CD14-positive monocyte (primary cell): ENCODE data around the gene SCD. TPM values are rescaled to one million over a fixed set of nuclear protein-coding genes. Genes with fewer than 3 reads are reported as not detected.

Experiments
- DNase-seq, 3 donors: peaks; one replicate each; pipeline ENCODE4 v3.0.0-alpha.2; 2011 to 2022
- H2AFZ ChIP-seq: 2 replicates; pipeline ENCODE4 v1.6.0; 2012; ENCODE audit warnings: mild to moderate bottlenecking, low read depth, low read length, inconsistent platforms; ENCODE audit not compliant: insufficient read depth, poor library complexity, severe bottlenecking
- H3K27ac ChIP-seq, 2 donors: 1 replicate in 1 of 2; 2 replicates in 1 of 2; pipeline ENCODE4 v1.5.1; 2012 to 2013; ENCODE audit warnings: low read length in 2 of 2, control low read depth in 1 of 2, inconsistent platforms in 1 of 2, low read depth in 1 of 2, mild to moderate bottlenecking in 1 of 2
- H3K27me3 ChIP-seq, 2 donors: one replicate each; pipeline versions ENCODE4 v1.6.0 to v1.6.1; 2011 to 2013; ENCODE audit warnings: low read length in 2 of 2; ENCODE audit not compliant: control insufficient read depth in 2 of 2, insufficient read depth in 2 of 2
- H3K36me3 ChIP-seq, 2 donors: replicated peaks in 1 of 2; 1 replicate in 1 of 2; 2 replicates in 1 of 2; pipeline versions ENCODE4 v1.5.1 to v1.6.1; 2012 to 2013; ENCODE audit warnings: low read length in 2 of 2, control low read depth in 1 of 2, inconsistent platforms in 1 of 2, mild to moderate bottlenecking in 1 of 2; ENCODE audit not compliant: insufficient read depth in 2 of 2, control insufficient read depth in 1 of 2
- H3K4me1 ChIP-seq, 2 donors: 1 replicate in 1 of 2; 2 replicates in 1 of 2; pipeline versions ENCODE4 v1.5.1 to v1.6.1; 2012 to 2013; ENCODE audit warnings: low read length in 2 of 2, control low read depth in 1 of 2, inconsistent platforms in 1 of 2, mild to moderate bottlenecking in 1 of 2, moderate library complexity in 1 of 2; ENCODE audit not compliant: insufficient read depth in 2 of 2, control insufficient read depth in 1 of 2
- H3K4me2 ChIP-seq: replicated peaks from 2 replicates; pipeline ENCODE3; 2012; ENCODE audit warnings: low read length, moderate library complexity, mild to moderate bottlenecking; ENCODE audit not compliant: poor library complexity, severe bottlenecking; ENCODE audit errors: extremely low read depth
- H3K4me3 ChIP-seq, 3 experiments: fragments of 200-600 bp in 1 of 3; sonication (generic) in 1 of 3; replicated peaks in 1 of 3; 1 replicate in 2 of 3; 2 replicates in 1 of 3; pipeline ENCODE4 v1.5.1; 2011 to 2013; ENCODE audit warnings: low read length in 3 of 3, mild to moderate bottlenecking in 3 of 3, control low read depth in 2 of 3, low read depth in 2 of 3, inconsistent platforms in 1 of 3, moderate library complexity in 1 of 3
- H3K79me2 ChIP-seq: 2 replicates; pipeline ENCODE4 v1.6.0; 2012; ENCODE audit warnings: mild to moderate bottlenecking, control low read depth, inconsistent platforms, low read length, moderate library complexity; ENCODE audit not compliant: insufficient read depth
- H3K9ac ChIP-seq: 2 replicates; pipeline ENCODE4 v1.6.0; 2017; ENCODE audit warnings: low read length, mild to moderate bottlenecking; ENCODE audit not compliant: insufficient read depth, poor library complexity, severe bottlenecking
- H3K9me3 ChIP-seq, 2 donors: replicated peaks in 1 of 2; 1 replicate in 1 of 2; 2 replicates in 1 of 2; pipeline versions ENCODE4 v1.5.1 to v1.6.1; 2012 to 2013; ENCODE audit warnings: low read length in 2 of 2, control low read depth in 1 of 2; ENCODE audit not compliant: control insufficient read depth in 1 of 2, insufficient read depth in 1 of 2
- H4K20me1 ChIP-seq: 2 replicates; pipeline ENCODE4 v1.6.0; 2012; ENCODE audit warnings: mild to moderate bottlenecking, low read length, control low read depth, moderate library complexity; ENCODE audit not compliant: insufficient read depth
- H3K27ac Mint-ChIP-seq, 7 donors: one replicate each; pipeline ENCODE4 v1.8.0; 2020; ENCODE audit warnings: mild to moderate bottlenecking in 7 of 7, mixed read lengths in 7 of 7, moderate library complexity in 6 of 7, inconsistent platforms in 2 of 7
- H3K27me3 Mint-ChIP-seq, 3 donors: one replicate each; pipeline ENCODE4 v1.8.0; 2021 to 2022; ENCODE audit warnings: low read depth in 3 of 3, mild to moderate bottlenecking in 3 of 3, mixed read lengths in 3 of 3, moderate library complexity in 3 of 3, inconsistent platforms in 1 of 3
- H3K36me3 Mint-ChIP-seq, 2 donors: one replicate each; pipeline ENCODE4 v1.8.0; 2020; ENCODE audit warnings: mixed read lengths in 2 of 2, inconsistent platforms in 1 of 2, mild to moderate bottlenecking in 1 of 2
- H3K4me1 Mint-ChIP-seq: one replicate; pipeline ENCODE4 v1.8.0; 2020; ENCODE audit warnings: mild to moderate bottlenecking, mixed read lengths
- H3K4me3 Mint-ChIP-seq, 2 donors: one replicate each; pipeline ENCODE4 v1.8.0; 2020; ENCODE audit warnings: mild to moderate bottlenecking in 2 of 2, mixed read lengths in 2 of 2, moderate library complexity in 1 of 2
- H3K9me3 Mint-ChIP-seq, 7 donors: one replicate each; pipeline ENCODE4 v1.8.0; 2020 to 2022; ENCODE audit warnings: mixed read lengths in 7 of 7, mild to moderate bottlenecking in 6 of 7, moderate library complexity in 6 of 7, inconsistent platforms in 2 of 7
- WGBS: methylation state at CpG from one replicate; pipeline ENCODE4 v1.1.5; 2013; ENCODE audit warnings: missing lambda C conversion rate; ENCODE audit not compliant: insufficient coverage; 5-methylcytosine and 5-hydroxymethylcytosine counted together
- intact Hi-C, 2 donors: fragments of 100-400 bp; cut with micrococcal nuclease; formaldehyde crosslinking; loops; one replicate each; pipeline versions ENCODE4 v1.15.0 to v1.15.1; 2023
- polyA plus RNA-seq, 3 donors: library from polyadenylated mRNA; depleted of rRNA in 1 of 3; unstranded in 2 of 3; stranded (reverse) in 1 of 3; fragments of 300-500 nt in 2 of 3; fragments of >200 nt in 1 of 3; fragmentation: Illumina TruSeq in 2 of 3; gene quantifications; 1 replicate in 2 of 3; 2 replicates in 1 of 3; pipeline ENCODE4 v1.2.3, GENCODE V29; 2012 to 2021
- TF ChIP-seq, protein P1 (sequence below): fragments of 200-600 bp; IDR thresholded peaks from one replicate; pipeline ENCODE4 v1.8.0; 2022; ENCODE audit warnings: antibody characterized with exemption, mild to moderate bottlenecking

SCD gene
- polyA plus RNA-seq, 3 donors, result 1.00 to 3.4 (median 1.0) TPM

GRCh38 chr10:100396605-100397004 lies 49.6 kb downstream of the SCD start:
- Histone ChIP-seq H3K27ac (no peak overlapping the region), H3K36me3 (no peaks in the 10 kb centered on the region), H3K27me3 (no peaks in the 10 kb centered on the region), H3K9me3 (no peaks in the 10 kb centered on the region), H2AFZ (no peak overlapping the region), H3K4me1 (no peaks in the 10 kb centered on the region), H3K4me3 (no peak overlapping the region), H3K9ac (no peak overlapping the region), H3K4me2 (no peak overlapping the region), H3K79me2 (no peaks in the 10 kb centered on the region), H4K20me1 (no peaks in the 10 kb centered on the region)
- TF ChIP-seq, protein P1, sequence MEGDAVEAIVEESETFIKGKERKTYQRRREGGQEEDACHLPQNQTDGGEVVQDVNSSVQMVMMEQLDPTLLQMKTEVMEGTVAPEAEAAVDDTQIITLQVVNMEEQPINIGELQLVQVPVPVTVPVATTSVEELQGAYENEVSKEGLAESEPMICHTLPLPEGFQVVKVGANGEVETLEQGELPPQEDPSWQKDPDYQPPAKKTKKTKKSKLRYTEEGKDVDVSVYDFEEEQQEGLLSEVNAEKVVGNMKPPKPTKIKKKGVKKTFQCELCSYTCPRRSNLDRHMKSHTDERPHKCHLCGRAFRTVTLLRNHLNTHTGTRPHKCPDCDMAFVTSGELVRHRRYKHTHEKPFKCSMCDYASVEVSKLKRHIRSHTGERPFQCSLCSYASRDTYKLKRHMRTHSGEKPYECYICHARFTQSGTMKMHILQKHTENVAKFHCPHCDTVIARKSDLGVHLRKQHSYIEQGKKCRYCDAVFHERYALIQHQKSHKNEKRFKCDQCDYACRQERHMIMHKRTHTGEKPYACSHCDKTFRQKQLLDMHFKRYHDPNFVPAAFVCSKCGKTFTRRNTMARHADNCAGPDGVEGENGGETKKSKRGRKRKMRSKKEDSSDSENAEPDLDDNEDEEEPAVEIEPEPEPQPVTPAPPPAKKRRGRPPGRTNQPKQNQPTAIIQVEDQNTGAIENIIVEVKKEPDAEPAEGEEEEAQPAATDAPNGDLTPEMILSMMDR, result no peak
- no peak overlapping the region for H3K27ac Mint-ChIP-seq
- H3K9me3 Mint-ChIP-seq, result no peaks in the 10 kb centered on the region
- intact Hi-C loops, result no loop called here
- DNase-seq, result no peak
- 100% methylated on average over 1 of the region's 4 CpGs for WGBS
- H3K27me3 Mint-ChIP-seq, result peaks cover 2% of the 10 kb centered on the region in 3 donors
- H3K4me3 Mint-ChIP-seq, result no peak overlapping the region
- H3K36me3 Mint-ChIP-seq, result no peaks in the 10 kb centered on the region
- no peaks in the 10 kb centered on the region for H3K4me1 Mint-ChIP-seq

DNA sequence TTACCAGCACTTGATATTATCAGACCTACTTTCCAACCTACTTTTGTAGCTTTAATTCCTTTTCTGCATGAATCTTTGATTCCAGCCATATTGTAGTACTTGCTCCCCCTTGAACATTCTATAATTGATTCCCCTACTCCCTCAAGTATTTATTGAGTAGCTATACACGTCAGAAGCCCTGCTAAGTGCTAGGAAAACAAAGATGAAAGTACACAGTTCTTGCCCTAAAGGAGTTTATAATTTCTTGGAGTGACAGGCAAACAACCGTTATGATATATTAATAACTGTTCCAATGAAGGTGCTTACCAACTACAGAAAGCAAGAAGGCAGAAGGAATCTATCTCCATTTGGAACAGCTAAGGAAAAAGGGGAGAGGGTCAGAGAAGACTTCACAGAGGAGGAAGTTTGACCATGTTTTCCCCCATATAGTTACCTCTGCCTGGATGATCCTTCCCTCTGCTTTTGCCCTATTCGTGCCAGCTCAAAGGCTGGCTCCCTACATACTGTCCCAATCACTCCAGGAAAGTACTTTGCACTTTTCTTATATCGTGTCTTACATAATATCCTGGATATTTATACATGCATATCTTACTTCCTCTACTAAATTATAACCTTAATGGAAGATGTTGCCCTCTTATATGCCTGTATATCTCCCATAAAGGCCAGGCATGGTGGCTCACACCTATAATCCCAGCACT lies 54.7 kb downstream of the SCD start:
- H3K9me3 Mint-ChIP-seq, result peaks cover under 1 to 13% (median 8%) of the 10 kb centered on the region in 7 donors
- H3K27ac ChIP-seq, result no peak overlapping the region
- intact Hi-C loops, result no loop called here
- H4K20me1 ChIP-seq, result no peaks in the 10 kb centered on the region
- WGBS, result 89% methylated on average over 1 of the region's 4 CpGs
- no peak for DNase-seq
- H3K27me3 ChIP-seq, result no peaks in the 10 kb centered on the region
- H3K36me3 Mint-ChIP-seq, result no peaks in the 10 kb centered on the region
- H3K27me3 Mint-ChIP-seq, result peaks cover 0 to 4% (median 2%) of the 10 kb centered on the region in 3 donors
- no peak overlapping the region for H2AFZ ChIP-seq
- H3K4me1 Mint-ChIP-seq, result no peaks in the 10 kb centered on the region
- no peak overlapping the region for H3K4me2 ChIP-seq
- H3K9me3 ChIP-seq, result peaks cover 0 to 4% of the 10 kb centered on the region in 2 donors
- TF ChIP-seq, protein P1, result no peak
- no peak overlapping the region for H3K4me3 Mint-ChIP-seq
- H3K36me3 ChIP-seq, result no peaks in the 10 kb centered on the region
- H3K27ac Mint-ChIP-seq, result no peak overlapping the region
- H3K9ac ChIP-seq, result no peak overlapping the region
- no peaks in the 10 kb centered on the region for H3K4me1 ChIP-seq
- H3K79me2 ChIP-seq, result no peaks in the 10 kb centered on the region
- no peak overlapping the region for H3K4me3 ChIP-seq
